NB4 (cell line): Measurements from ENCODE around the gene SRPRA.

Experiments
- MYC ChIP-seq: IDR thresholded peaks from 2 replicates; pipeline ENCODE4 v1.6.1; 2011; ENCODE audit warnings: low read depth, low read length
- POLR2A ChIP-seq: IDR thresholded peaks from 2 replicates; pipeline ENCODE4 v1.6.1; 2011; ENCODE audit warnings: mild to moderate bottlenecking; ENCODE audit not compliant: insufficient read length; ENCODE audit errors: extremely low read depth
- TF ChIP-seq, protein P1 (sequence below): IDR thresholded peaks from one replicate; pipeline ENCODE4 v1.5.1; 2012; ENCODE audit warnings: low read depth, low read length

- TF ChIP-seq POLR2A (no peak), MYC (no peak)
- TF ChIP-seq, protein P1, sequence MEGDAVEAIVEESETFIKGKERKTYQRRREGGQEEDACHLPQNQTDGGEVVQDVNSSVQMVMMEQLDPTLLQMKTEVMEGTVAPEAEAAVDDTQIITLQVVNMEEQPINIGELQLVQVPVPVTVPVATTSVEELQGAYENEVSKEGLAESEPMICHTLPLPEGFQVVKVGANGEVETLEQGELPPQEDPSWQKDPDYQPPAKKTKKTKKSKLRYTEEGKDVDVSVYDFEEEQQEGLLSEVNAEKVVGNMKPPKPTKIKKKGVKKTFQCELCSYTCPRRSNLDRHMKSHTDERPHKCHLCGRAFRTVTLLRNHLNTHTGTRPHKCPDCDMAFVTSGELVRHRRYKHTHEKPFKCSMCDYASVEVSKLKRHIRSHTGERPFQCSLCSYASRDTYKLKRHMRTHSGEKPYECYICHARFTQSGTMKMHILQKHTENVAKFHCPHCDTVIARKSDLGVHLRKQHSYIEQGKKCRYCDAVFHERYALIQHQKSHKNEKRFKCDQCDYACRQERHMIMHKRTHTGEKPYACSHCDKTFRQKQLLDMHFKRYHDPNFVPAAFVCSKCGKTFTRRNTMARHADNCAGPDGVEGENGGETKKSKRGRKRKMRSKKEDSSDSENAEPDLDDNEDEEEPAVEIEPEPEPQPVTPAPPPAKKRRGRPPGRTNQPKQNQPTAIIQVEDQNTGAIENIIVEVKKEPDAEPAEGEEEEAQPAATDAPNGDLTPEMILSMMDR: no peak
Measured at GRCh38 chr11:126308271-126308671, 39.6 kb upstream of the SRPRA start.
